Ishikawa (cell line): ENCODE data around the gene HNF1B.

Experiments used
- YY1 ChIP-seq: IDR thresholded peaks from 2 replicates; pipeline ENCODE4 v1.6.1; 2012; ENCODE audit warnings: low read depth
- TF ChIP-seq, protein P1 (sequence below): IDR thresholded peaks from 2 replicates; pipeline ENCODE4 v1.6.1; 2012; ENCODE audit warnings: low read depth, mild to moderate bottlenecking

DNA sequence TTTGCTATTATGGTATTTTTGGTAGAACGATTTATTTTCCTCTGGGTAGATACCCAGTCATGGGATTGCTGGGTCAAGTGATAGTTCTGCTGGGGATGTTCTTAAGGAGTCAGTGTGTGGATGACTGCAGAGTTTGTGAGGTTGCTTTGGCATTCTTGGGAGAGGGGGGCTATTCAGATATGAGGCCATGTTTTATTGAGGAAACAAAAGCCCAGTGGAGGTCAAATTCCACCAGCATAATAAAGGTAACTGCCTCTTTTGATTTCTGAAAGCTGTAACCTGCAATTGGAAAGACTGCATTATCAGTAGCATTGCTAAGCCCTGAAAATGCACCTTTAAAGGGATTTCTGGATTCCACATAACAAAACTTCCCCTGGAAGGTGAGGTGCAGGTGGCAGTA is 43.7 kb upstream of the HNF1B start:
- TF ChIP-seq, protein P1, sequence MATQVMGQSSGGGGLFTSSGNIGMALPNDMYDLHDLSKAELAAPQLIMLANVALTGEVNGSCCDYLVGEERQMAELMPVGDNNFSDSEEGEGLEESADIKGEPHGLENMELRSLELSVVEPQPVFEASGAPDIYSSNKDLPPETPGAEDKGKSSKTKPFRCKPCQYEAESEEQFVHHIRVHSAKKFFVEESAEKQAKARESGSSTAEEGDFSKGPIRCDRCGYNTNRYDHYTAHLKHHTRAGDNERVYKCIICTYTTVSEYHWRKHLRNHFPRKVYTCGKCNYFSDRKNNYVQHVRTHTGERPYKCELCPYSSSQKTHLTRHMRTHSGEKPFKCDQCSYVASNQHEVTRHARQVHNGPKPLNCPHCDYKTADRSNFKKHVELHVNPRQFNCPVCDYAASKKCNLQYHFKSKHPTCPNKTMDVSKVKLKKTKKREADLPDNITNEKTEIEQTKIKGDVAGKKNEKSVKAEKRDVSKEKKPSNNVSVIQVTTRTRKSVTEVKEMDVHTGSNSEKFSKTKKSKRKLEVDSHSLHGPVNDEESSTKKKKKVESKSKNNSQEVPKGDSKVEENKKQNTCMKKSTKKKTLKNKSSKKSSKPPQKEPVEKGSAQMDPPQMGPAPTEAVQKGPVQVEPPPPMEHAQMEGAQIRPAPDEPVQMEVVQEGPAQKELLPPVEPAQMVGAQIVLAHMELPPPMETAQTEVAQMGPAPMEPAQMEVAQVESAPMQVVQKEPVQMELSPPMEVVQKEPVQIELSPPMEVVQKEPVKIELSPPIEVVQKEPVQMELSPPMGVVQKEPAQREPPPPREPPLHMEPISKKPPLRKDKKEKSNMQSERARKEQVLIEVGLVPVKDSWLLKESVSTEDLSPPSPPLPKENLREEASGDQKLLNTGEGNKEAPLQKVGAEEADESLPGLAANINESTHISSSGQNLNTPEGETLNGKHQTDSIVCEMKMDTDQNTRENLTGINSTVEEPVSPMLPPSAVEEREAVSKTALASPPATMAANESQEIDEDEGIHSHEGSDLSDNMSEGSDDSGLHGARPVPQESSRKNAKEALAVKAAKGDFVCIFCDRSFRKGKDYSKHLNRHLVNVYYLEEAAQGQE: no peak
- TF ChIP-seq YY1: no peak
